Measurements from ENCODE around the gene CLDN25.

DNA sequence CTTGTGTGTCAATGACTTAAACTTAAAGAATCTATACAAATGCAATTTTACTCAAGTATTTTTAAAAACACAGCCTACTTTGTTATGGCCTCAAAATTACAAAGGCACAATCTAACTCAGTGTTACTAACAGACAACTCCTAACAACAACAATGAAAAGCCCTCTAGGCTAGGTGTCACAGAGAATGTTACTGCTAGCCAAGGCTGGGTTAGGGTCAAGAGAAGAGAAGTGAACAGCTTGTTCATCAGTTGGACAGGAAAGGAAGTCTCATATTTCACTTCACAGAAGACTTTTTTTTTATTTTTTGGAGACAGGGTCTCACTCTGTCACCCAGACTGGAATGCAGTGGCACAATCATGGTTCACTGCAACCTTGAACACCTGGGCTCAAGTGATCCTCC, 26.0 kb downstream of the CLDN25 start:
- TF ChIP-seq, protein P1, sequence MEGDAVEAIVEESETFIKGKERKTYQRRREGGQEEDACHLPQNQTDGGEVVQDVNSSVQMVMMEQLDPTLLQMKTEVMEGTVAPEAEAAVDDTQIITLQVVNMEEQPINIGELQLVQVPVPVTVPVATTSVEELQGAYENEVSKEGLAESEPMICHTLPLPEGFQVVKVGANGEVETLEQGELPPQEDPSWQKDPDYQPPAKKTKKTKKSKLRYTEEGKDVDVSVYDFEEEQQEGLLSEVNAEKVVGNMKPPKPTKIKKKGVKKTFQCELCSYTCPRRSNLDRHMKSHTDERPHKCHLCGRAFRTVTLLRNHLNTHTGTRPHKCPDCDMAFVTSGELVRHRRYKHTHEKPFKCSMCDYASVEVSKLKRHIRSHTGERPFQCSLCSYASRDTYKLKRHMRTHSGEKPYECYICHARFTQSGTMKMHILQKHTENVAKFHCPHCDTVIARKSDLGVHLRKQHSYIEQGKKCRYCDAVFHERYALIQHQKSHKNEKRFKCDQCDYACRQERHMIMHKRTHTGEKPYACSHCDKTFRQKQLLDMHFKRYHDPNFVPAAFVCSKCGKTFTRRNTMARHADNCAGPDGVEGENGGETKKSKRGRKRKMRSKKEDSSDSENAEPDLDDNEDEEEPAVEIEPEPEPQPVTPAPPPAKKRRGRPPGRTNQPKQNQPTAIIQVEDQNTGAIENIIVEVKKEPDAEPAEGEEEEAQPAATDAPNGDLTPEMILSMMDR (IDR thresholded peaks at IDR 0.05; ENCODE audit: insufficient read depth, low read length) = no peak
- TF ChIP-seq POLR2AphosphoS5 (IDR thresholded peaks at IDR 0.05; ENCODE audit: low read depth) = no peak
- TF ChIP-seq, protein P2, sequence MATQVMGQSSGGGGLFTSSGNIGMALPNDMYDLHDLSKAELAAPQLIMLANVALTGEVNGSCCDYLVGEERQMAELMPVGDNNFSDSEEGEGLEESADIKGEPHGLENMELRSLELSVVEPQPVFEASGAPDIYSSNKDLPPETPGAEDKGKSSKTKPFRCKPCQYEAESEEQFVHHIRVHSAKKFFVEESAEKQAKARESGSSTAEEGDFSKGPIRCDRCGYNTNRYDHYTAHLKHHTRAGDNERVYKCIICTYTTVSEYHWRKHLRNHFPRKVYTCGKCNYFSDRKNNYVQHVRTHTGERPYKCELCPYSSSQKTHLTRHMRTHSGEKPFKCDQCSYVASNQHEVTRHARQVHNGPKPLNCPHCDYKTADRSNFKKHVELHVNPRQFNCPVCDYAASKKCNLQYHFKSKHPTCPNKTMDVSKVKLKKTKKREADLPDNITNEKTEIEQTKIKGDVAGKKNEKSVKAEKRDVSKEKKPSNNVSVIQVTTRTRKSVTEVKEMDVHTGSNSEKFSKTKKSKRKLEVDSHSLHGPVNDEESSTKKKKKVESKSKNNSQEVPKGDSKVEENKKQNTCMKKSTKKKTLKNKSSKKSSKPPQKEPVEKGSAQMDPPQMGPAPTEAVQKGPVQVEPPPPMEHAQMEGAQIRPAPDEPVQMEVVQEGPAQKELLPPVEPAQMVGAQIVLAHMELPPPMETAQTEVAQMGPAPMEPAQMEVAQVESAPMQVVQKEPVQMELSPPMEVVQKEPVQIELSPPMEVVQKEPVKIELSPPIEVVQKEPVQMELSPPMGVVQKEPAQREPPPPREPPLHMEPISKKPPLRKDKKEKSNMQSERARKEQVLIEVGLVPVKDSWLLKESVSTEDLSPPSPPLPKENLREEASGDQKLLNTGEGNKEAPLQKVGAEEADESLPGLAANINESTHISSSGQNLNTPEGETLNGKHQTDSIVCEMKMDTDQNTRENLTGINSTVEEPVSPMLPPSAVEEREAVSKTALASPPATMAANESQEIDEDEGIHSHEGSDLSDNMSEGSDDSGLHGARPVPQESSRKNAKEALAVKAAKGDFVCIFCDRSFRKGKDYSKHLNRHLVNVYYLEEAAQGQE (IDR thresholded peaks at IDR 0.05; ENCODE audit: insufficient replicate concordance, low read depth) = no peak

Measured in HL-60 (cell line).